CD4-positive, alpha-beta memory T cell (primary cell): ENCODE results near the gene SDF4. TPM values are rescaled to one million over a fixed set of nuclear protein-coding genes. Genes with fewer than 3 reads are reported as not detected.
"Not testable (repeated sequence)": the region's sequence is repeated elsewhere in the genome, so short reads cannot be mapped to it uniquely, and the experiment has no call there.

Source experiments
- CTCF ChIA-PET: fragments of 350-600 bp; sonication (Branson Sonifier 250); formaldehyde crosslinking; loops from one replicate; lab custom pipeline; 2021; ENCODE audit warnings: inconsistent platforms; ENCODE audit not compliant: partially characterized antibody; lab: Charles Lee
- POLR2A ChIA-PET: fragments of 350-600 bp; sonication (Branson Sonifier 250); formaldehyde crosslinking; loops from one replicate; lab custom pipeline; 2021; ENCODE audit not compliant: partially characterized antibody; lab: Charles Lee
- DNase-seq, 5 donors: peaks; one replicate each; pipeline versions ENCODE4 v3.0.0 to v3.0.0-alpha.2; 2020 to 2022; ENCODE audit warnings: mixed read lengths in 1 of 5
- H3K27ac ChIP-seq: one replicate; pipeline ENCODE4 v1.7.0; 2013; ENCODE audit warnings: low read depth, low read length
- H3K27me3 ChIP-seq: 2 replicates; pipeline ENCODE4 v1.7.0; 2013; ENCODE audit warnings: mild to moderate bottlenecking, low read length, moderate library complexity; ENCODE audit not compliant: insufficient read depth
- H3K36me3 ChIP-seq: 2 replicates; pipeline ENCODE4 v1.7.0; 2013; ENCODE audit warnings: mild to moderate bottlenecking, low read length, moderate library complexity; ENCODE audit not compliant: insufficient read depth
- H3K4me1 ChIP-seq: 2 replicates; pipeline ENCODE4 v1.7.0; 2013; ENCODE audit warnings: mild to moderate bottlenecking, low read length, moderate library complexity; ENCODE audit not compliant: insufficient read depth
- H3K4me3 ChIP-seq, 2 donors: one replicate each; pipeline ENCODE4 v1.7.0; 2013; ENCODE audit warnings: low read length in 2 of 2, mild to moderate bottlenecking in 1 of 2
- H3K9me3 ChIP-seq, 2 donors: one replicate each; pipeline ENCODE4 v1.7.0; 2013; ENCODE audit warnings: low read length in 2 of 2, control low read depth in 1 of 2; ENCODE audit not compliant: control insufficient read depth in 1 of 2
- H3K27ac Mint-ChIP-seq, 7 donors: one replicate each; pipeline ENCODE4 v1.8.0; 2020 to 2021; ENCODE audit warnings: mixed read lengths in 7 of 7, mild to moderate bottlenecking in 6 of 7, inconsistent platforms in 3 of 7, moderate library complexity in 3 of 7
- H3K27me3 Mint-ChIP-seq, 2 donors: one replicate each; pipeline ENCODE4 v1.8.0; 2020 to 2021; ENCODE audit warnings: mixed read lengths in 2 of 2
- H3K36me3 Mint-ChIP-seq, 2 donors: one replicate each; pipeline ENCODE4 v1.8.0; 2020 to 2021; ENCODE audit warnings: mixed read lengths in 2 of 2, inconsistent platforms in 1 of 2, mild to moderate bottlenecking in 1 of 2
- H3K4me1 Mint-ChIP-seq, 4 donors: one replicate each; pipeline ENCODE4 v1.8.0; 2020 to 2021; ENCODE audit warnings: mixed read lengths in 4 of 4, mild to moderate bottlenecking in 1 of 4
- H3K4me3 Mint-ChIP-seq, 8 donors: one replicate each; pipeline ENCODE4 v1.8.0; 2020 to 2021; ENCODE audit warnings: mixed read lengths in 8 of 8, mild to moderate bottlenecking in 7 of 8, moderate library complexity in 6 of 8, inconsistent platforms in 3 of 8
- H3K9me3 Mint-ChIP-seq, 8 donors: one replicate each; pipeline ENCODE4 v1.8.0; 2020 to 2021; ENCODE audit warnings: mixed read lengths in 8 of 8, mild to moderate bottlenecking in 5 of 8, inconsistent platforms in 3 of 8, moderate library complexity in 1 of 8
- intact Hi-C: fragments of 100-400 bp; cut with micrococcal nuclease; formaldehyde crosslinking; loops from one replicate; pipeline ENCODE4 v1.15.1; 2023
- polyA plus RNA-seq, 2 donors: library from polyadenylated mRNA; unstranded; fragments of 300-500 nt; fragmentation: Illumina TruSeq; gene quantifications; one replicate each; pipeline ENCODE4 v1.2.3, GENCODE V29; 2021
- total RNA-seq, 2 experiments: library from RNA; stranded (reverse); gene quantifications; one replicate each; pipeline ENCODE4 v1.2.3, GENCODE V29; 2021

SDF4 gene
- total and polyA plus RNA-seq, 4 experiments from 2014 or later: 97.4 to 138 (median 116) TPM

GRCh38 chr1:1177452-1178206 lies 54.2 kb downstream of the SDF4 start:
- peaks cover 5 to 8% of the 10 kb centered on the region in 2 donors for H3K27me3 Mint-ChIP-seq
- Histone ChIP-seq H3K36me3 (no peaks in the 10 kb centered on the region), H3K4me3 (no peak overlapping the region), H3K4me1 (peaks cover 19% of the 10 kb centered on the region), H3K9me3 (no peaks in the 10 kb centered on the region), H3K27me3 (no peaks in the 10 kb centered on the region), H3K27ac (no peak overlapping the region)
- H3K9me3 Mint-ChIP-seq: no peaks in the 10 kb centered on the region
- DNase-seq: no peak
- peaks cover 2 to 30% (median 8%) of the 10 kb centered on the region in 4 donors for H3K4me1 Mint-ChIP-seq
- ChIA-PET CTCF (no interaction called here), POLR2A (interaction anchor here (1.6 kb wide), 1 partner anchor 20 kb away, joined by 4 read pairs; no protein-coding TSS in a partner anchor)
- no peaks in the 10 kb centered on the region for H3K36me3 Mint-ChIP-seq
- intact Hi-C loops: no loop called here
- H3K4me3 Mint-ChIP-seq: no peak overlapping the region
- no peak overlapping the region for H3K27ac Mint-ChIP-seq

GRCh38 chr1:1176931-1177330 lies 54.9 kb downstream of the SDF4 start:
- ChIA-PET POLR2A (no interaction called here), CTCF (no interaction called here)
- H3K4me3 Mint-ChIP-seq: no peak overlapping the region
- Histone ChIP-seq H3K4me3 (no peak overlapping the region), H3K27ac (no peak overlapping the region), H3K36me3 (no peaks in the 10 kb centered on the region), H3K27me3 (no peaks in the 10 kb centered on the region), H3K4me1 (peaks cover 24% of the 10 kb centered on the region), H3K9me3 (no peaks in the 10 kb centered on the region)
- H3K36me3 Mint-ChIP-seq: no peaks in the 10 kb centered on the region
- no peak for DNase-seq
- H3K27me3 Mint-ChIP-seq: peaks cover 2 to 8% of the 10 kb centered on the region in 2 donors
- H3K27ac Mint-ChIP-seq: peak overlapping the region in 3 of 7 donors; percentile 7 to 87 (median 77)
- peaks cover 2 to 30% (median 12%) of the 10 kb centered on the region in 4 donors for H3K4me1 Mint-ChIP-seq
- H3K9me3 Mint-ChIP-seq: peaks cover 0 to 2% (median 0%) of the 10 kb centered on the region in 8 donors
- intact Hi-C loops: no loop called here

GRCh38 chr1:1176063-1176761 lies 55.6 kb downstream of the SDF4 start:
- Mint-ChIP-seq H3K4me1 (peaks cover 2 to 32% (median 12%) of the 10 kb centered on the region in 4 donors), H3K4me3 (peak overlapping the region in 1 of 8 donors; percentile 8)
- H3K27me3 ChIP-seq, DNase-seq, CTCF ChIA-PET, POLR2A ChIA-PET, H3K9me3 Mint-ChIP-seq, H3K27me3 Mint-ChIP-seq, H3K4me3 ChIP-seq, H3K36me3 Mint-ChIP-seq, H3K27ac Mint-ChIP-seq, H3K9me3 ChIP-seq, intact Hi-C loops, H3K36me3 ChIP-seq, H3K27ac ChIP-seq: not testable (repeated sequence)
- H3K4me1 ChIP-seq: peaks cover 31% of the 10 kb centered on the region

GRCh38 chr1:1175221-1176062 lies 56.4 kb downstream of the SDF4 start:
- Mint-ChIP-seq H3K4me1 (peaks cover 2 to 32% (median 10%) of the 10 kb centered on the region in 4 donors), H3K4me3 (no peak overlapping the region), H3K36me3 (no peaks in the 10 kb centered on the region), H3K27me3 (peaks cover 0 to 3% of the 10 kb centered on the region in 2 donors), H3K9me3 (peaks cover 0 to 2% (median 0%) of the 10 kb centered on the region in 8 donors), H3K27ac (peak overlapping the region in 3 of 7 donors; percentile 12 to 59 (median 52))
- Histone ChIP-seq H3K27ac (no peak overlapping the region), H3K4me3 (no peak overlapping the region), H3K4me1 (peaks cover 39% of the 10 kb centered on the region), H3K27me3 (no peaks in the 10 kb centered on the region), H3K9me3 (no peaks in the 10 kb centered on the region), H3K36me3 (no peaks in the 10 kb centered on the region)
- no peak for DNase-seq
- POLR2A ChIA-PET: no interaction called here
- CTCF ChIA-PET: interaction anchor here (1.6 kb wide), 1 partner anchor 53 kb away, joined by 7 read pairs; no protein-coding TSS in a partner anchor
- intact Hi-C loops: no loop called here

- CTCF ChIA-PET: interaction anchor here (1.6 kb wide), 1 partner anchor 51 kb away, joined by 7 read pairs; no protein-coding TSS in a partner anchor
These were observed 57.9 kb downstream of the SDF4 start, which contains the start of gene TTLL10 for GRCh38 chr1:1173793-1174415. TTLL10 (plus strand) TSS chr1:1173880; CDS start chr1:1179216, 5,336 bp downstream.

GRCh38 chr1:1173061-1173792 lies 58.6 kb downstream of the SDF4 start:
- Histone ChIP-seq H3K27me3 (no peaks in the 10 kb centered on the region), H3K9me3 (no peaks in the 10 kb centered on the region), H3K4me1 (peaks cover 47% of the 10 kb centered on the region), H3K4me3 (no peak overlapping the region), H3K27ac (peak overlapping the region; percentile 43), H3K36me3 (no peaks in the 10 kb centered on the region)
- Mint-ChIP-seq H3K36me3 (no peaks in the 10 kb centered on the region), H3K9me3 (peaks cover 0 to 2% (median 0%) of the 10 kb centered on the region in 8 donors), H3K27ac (peak overlapping the region in 5 of 7 donors; percentile 22 to 86 (median 61)), H3K4me3 (peak overlapping the region in 7 of 8 donors; percentile 35 to 48 (median 39)), H3K4me1 (peaks cover 7 to 37% (median 13%) of the 10 kb centered on the region in 4 donors), H3K27me3 (peaks cover 2 to 8% of the 10 kb centered on the region in 2 donors)
- CTCF ChIA-PET: no interaction called here
- intact Hi-C loops: no loop called here
- POLR2A ChIA-PET: interaction anchor here (1.0 kb wide), 1 partner anchor 205 kb away, joined by 4 read pairs; no protein-coding TSS in a partner anchor
- DNase-seq: peak in 1 of 5 donors; percentile 16

More at GRCh38 chr1:1173793-1174415, 57.9 kb downstream of the SDF4 start, which contains the start of gene TTLL10:
- Mint-ChIP-seq H3K27ac (peak within 1 kb of the TSS in 5 of 7 donors; percentile 46 to 86 (median 73)), H3K4me1 (peaks cover 7 to 37% (median 13%) of the 10 kb centered on the region in 4 donors), H3K9me3 (peaks cover 0 to 2% (median 0%) of the 10 kb centered on the region in 8 donors), H3K27me3 (peaks cover 2 to 8% of the 10 kb centered on the region in 2 donors), H3K4me3 (peak within 1 kb of the TSS; percentile 4 to 48 (median 38)), H3K36me3 (no peaks in the 10 kb centered on the region)
- Histone ChIP-seq H3K27me3 (no peaks in the 10 kb centered on the region), H3K4me3 (no peak within 1 kb of the TSS), H3K9me3 (no peaks in the 10 kb centered on the region), H3K4me1 (peaks cover 47% of the 10 kb centered on the region), H3K36me3 (no peaks in the 10 kb centered on the region), H3K27ac (peak within 1 kb of the TSS; percentile 43)
- intact Hi-C loops: no loop called here
- DNase-seq: peak; percentile 67 to 81 (median 71)
- POLR2A ChIA-PET: interaction anchor here (1.0 kb wide), 1 partner anchor 205 kb away, joined by 4 read pairs; no protein-coding TSS in a partner anchor
